22Rv1 (cell line): ENCODE results near the gene ATN1.
A peak's percentile ranks its signal among the peaks of the same experiment; 100 is the strongest.
"Not testable (repeated sequence)": the region's sequence is repeated elsewhere in the genome, so short reads cannot be mapped to it uniquely, and the experiment has no call there.

Experiments used
- H3K27ac ChIP-seq: fragments of 450-650 bp; 2 replicates; pipeline ENCODE4 v1.5.1; 2017
- ZFX ChIP-seq: fragments of 450-650 bp; IDR thresholded peaks from 2 replicates; pipeline ENCODE4 v1.6.1; 2017; ENCODE audit warnings: antibody characterized with exemption, borderline replicate concordance
- TF ChIP-seq, protein P1 (sequence below): fragments of 450-650 bp; IDR thresholded peaks from 2 replicates; pipeline ENCODE4 v1.5.1; 2017; ENCODE audit warnings: mild to moderate bottlenecking

The ATN1 gene

DNA sequence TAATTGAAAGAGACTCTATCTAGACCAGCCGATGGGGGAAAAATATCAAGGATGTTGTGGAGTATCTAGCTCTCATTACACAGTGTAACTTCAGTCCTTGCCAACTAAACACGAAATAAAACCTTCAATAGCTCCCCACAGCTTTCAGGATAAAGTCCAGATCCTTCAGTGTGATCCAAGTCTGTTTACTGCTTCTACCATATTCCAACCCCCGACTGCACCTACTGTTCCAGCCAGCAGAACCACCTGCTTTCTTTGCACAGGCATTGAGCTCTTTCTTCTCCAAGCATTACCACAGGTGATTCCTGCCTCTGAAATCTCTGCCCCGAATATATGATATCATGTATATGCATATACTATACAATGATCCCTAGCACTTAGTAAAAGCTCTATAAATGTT, 25.3 kb upstream of the ATN1 start:
- no peak overlapping the region for H3K27ac ChIP-seq

DNA sequence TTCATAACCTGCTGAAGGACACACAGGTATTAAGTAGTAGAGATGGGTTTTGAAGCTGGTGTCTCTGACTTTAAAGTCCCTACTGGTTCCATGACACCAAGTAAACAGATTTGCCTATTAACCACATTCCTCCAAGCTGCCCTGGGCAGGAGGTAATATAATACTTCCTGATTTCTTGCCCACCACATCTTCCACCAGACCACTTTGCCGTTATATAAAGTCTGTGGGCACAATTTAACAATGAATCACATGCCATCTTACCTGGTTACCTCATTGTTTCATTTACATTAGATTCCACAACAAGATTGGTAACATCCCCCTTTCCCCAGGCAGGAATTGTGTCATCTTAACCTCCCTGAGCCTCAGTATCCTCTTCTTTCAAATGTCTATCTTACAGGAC, 24.0 kb upstream of the ATN1 start:
- TF ChIP-seq, protein P1, sequence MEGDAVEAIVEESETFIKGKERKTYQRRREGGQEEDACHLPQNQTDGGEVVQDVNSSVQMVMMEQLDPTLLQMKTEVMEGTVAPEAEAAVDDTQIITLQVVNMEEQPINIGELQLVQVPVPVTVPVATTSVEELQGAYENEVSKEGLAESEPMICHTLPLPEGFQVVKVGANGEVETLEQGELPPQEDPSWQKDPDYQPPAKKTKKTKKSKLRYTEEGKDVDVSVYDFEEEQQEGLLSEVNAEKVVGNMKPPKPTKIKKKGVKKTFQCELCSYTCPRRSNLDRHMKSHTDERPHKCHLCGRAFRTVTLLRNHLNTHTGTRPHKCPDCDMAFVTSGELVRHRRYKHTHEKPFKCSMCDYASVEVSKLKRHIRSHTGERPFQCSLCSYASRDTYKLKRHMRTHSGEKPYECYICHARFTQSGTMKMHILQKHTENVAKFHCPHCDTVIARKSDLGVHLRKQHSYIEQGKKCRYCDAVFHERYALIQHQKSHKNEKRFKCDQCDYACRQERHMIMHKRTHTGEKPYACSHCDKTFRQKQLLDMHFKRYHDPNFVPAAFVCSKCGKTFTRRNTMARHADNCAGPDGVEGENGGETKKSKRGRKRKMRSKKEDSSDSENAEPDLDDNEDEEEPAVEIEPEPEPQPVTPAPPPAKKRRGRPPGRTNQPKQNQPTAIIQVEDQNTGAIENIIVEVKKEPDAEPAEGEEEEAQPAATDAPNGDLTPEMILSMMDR: no peak
- no peak for TF ChIP-seq ZFX
- H3K27ac ChIP-seq: peak overlapping the region; percentile 77

More for the DNA sequence above, 25.3 kb upstream of the ATN1 start:
- TF ChIP-seq ZFX: no peak
- TF ChIP-seq, protein P1: no peak

DNA sequence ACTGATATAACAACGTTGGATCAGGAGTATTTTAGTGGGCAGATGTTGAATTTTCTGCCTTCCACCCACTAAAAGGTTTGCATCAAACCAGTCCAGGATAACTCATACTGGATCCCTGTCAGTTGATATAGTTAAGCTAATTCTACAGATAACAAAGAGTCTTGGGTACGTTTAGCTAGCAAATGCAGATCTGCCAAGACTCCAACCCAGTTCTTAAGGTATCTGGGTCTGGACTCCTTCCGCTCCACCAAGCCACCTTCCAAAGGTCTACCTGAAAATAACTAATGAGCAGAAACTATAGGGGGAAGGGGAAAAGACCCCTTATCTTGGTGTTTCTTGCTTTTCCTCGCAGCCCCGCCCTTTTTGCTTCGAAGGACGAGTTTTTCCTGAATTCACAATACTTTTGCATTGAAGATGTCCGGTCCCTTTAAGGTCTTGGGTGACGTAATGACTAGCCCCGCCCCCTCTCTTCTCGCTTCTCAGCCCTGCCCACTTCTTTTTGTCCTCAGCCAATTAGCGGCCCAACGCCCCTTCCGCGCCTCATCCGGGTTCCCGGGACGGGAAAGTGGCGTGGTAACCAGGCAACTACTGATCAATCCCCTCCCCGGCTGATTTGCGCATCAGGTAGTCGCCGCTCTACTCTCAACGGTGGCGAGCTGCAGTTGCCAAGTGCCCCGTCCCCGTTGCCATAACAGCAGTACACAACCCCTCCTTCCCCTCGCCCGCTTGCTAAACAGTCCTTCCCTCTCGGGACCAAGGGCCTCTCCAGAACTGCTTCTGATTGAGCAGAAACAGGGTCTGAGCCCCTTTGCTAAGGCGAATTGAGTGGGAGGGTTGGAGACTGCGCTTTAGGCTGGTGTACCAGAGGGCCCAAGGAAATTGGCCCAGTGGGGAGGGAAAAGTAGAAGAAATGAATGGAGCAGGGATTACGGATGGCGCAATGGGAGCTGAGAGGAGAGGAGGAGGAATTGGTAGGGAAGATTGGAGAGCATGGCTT, 23.2 kb upstream of the ATN1 start, which contains the start of gene LRRC23:
LRRC23 (plus strand) TSS at position 543 of the 997 bp plus-strand sequence. CDS start 812 bp downstream, outside the sequence.
- TF ChIP-seq, protein P1: no peak
- no peak for TF ChIP-seq ZFX
- H3K27ac ChIP-seq: peak within 1 kb of the TSS; percentile 77

DNA sequence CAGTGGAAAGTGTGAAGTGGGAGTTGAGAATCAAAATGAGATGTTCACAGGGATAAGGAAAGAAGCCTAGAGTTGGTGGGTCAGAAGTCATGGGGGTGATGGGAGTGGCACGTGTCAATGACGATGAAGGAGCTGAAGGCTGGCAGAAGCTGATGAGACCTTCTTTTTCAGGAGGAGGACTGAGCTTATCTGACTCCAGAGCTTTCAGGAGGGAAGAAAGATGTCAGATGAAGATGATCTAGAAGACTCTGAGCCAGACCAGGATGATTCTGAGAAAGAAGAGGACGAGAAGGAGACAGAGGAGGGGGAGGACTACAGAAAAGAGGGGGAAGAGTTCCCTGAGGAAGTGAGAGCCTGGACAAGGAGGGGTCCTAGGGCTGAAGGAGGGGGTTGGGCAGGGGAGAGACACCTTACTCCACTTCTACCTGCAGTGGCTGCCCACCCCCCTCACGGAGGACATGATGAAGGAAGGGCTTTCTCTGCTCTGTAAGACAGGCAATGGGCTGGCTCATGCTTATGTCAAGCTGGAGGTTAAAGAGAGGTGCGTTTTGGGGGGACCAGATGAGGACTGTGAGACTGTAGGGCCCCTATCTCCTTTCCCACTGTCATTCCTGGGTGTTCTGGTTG, 22.2 kb upstream of the ATN1 start:
- TF ChIP-seq ZFX: no peak
- TF ChIP-seq, protein P1: no peak
- H3K27ac ChIP-seq: peak overlapping the region; percentile 77

DNA sequence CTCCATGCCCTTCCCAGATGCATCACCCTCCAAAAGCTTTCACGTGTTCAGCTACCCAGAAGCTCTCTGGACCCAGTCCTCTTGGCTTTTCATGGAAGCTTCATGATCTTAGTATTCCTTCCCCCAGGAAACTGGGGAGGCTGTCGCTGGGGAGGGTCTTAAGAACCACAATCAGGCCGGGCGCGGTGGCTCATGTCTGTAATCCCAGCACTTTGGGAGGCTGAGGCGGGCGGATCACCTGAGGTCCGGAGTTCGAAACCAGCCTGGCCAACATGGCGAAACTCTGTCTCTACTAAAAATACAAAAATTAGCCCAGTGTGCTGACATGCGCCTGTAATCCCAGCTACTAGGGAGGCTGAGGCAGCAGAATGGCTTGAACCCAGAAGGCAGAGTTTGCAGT, 19.6 kb upstream of the ATN1 start:
- not testable (repeated sequence) for H3K27ac ChIP-seq

DNA sequence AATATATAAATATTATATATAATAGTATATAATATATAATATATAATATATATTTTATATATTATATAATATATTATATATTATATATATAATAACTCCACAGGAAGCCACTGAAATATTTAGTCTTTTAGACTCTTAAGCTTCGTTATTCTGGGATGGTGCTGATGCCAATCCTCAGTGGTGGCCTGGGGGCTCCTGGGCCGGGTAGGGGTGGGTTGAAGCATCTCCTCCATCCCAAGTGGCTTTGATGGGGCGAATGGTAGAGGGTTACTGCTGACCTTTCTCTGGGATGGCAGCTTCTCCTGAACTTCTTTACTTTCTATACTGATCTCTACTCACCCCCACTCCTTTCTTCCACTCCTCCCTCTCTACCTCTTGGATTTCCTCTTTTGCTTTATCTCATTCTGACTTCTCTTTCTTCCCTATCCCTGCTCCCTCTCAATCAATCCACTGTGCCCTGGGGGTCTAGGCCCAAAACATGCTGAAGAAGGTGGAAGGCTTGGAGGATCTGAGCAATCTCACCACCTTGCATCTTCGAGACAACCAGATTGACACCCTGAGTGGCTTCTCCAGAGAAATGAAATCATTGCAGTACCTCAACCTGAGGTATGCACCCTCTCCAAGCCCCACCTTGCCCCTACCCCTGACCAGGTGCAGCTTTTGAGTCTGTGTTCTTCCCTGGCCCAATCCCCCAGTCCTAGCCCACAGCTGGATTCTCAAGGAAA, 18.2 kb upstream of the ATN1 start:
- H3K27ac ChIP-seq: no peak overlapping the region
- TF ChIP-seq, protein P1: no peak
- no peak for TF ChIP-seq ZFX

DNA sequence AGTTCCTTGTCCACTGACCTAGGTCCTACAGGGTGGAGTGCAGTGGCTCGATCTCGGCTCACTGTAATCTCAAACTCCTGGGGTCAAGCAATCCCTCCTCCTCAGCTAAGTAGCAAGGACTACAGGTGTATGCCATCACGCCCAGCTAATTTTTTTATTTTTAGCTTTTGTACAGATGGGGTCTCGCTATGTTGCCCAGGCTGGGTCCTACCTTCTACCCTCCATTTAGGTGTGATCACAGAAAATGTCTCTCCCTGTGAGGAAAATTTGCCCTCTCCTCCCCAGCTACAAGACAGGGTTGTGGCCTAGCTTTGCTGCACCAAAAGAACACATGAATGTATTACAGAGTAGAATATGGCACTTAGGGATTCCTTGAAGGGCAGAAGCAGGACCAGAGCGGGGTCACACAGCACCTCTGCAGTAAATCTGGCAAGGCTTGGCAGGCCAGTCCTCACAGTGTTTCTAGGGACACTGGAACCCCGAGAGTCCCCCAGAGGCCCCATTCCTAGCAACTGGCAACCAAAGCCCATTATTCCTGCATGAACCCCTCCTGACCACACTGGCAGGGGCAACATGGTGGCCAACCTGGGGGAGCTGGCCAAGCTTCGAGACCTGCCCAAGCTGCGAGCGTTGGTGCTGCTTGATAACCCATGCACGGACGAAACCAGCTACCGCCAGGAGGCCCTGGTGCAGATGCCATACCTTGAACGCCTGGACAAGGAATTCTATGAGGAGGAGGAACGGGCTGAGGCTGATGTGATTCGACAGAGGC, 15.4 kb upstream of the ATN1 start:
- TF ChIP-seq, protein P1: no peak
- TF ChIP-seq ZFX: no peak
- H3K27ac ChIP-seq: no peak overlapping the region
